Duodenal mucosa (tissue), 2 donors: ENCODE results near the gene VSIG10L.

Source experiments
- H3K27ac ChIP-seq: one replicate; pipeline ENCODE4 v1.7.0; 2013; ENCODE audit warnings: low read depth, low read length
- H3K27me3 ChIP-seq, 2 donors: one replicate each; pipeline ENCODE4 v1.7.0; 2013; ENCODE audit warnings: low read length in 2 of 2, control low read depth in 1 of 2; ENCODE audit not compliant: insufficient read depth in 2 of 2, control insufficient read depth in 1 of 2
- H3K36me3 ChIP-seq, 2 donors: one replicate each; pipeline ENCODE4 v1.7.0; 2013; ENCODE audit warnings: low read length in 2 of 2, control low read depth in 1 of 2; ENCODE audit not compliant: insufficient read depth in 2 of 2, control insufficient read depth in 1 of 2
- H3K4me1 ChIP-seq, 2 donors: one replicate each; pipeline ENCODE4 v1.7.0; 2013; ENCODE audit warnings: low read length in 2 of 2, control low read depth in 1 of 2; ENCODE audit not compliant: insufficient read depth in 2 of 2, control insufficient read depth in 1 of 2
- H3K4me3 ChIP-seq, 2 donors: one replicate each; pipeline ENCODE4 v1.7.0; 2013; ENCODE audit warnings: low read length in 2 of 2, low read depth in 1 of 2
- H3K9ac ChIP-seq, 2 donors: one replicate each; pipeline ENCODE4 v1.7.0; 2013; ENCODE audit warnings: low read length in 2 of 2, low read depth in 1 of 2
- H3K9me3 ChIP-seq, 2 donors: one replicate each; pipeline ENCODE4 v1.7.0; 2013; ENCODE audit warnings: low read length in 2 of 2, control low read depth in 1 of 2; ENCODE audit not compliant: control insufficient read depth in 1 of 2

VSIG10L gene

DNA sequence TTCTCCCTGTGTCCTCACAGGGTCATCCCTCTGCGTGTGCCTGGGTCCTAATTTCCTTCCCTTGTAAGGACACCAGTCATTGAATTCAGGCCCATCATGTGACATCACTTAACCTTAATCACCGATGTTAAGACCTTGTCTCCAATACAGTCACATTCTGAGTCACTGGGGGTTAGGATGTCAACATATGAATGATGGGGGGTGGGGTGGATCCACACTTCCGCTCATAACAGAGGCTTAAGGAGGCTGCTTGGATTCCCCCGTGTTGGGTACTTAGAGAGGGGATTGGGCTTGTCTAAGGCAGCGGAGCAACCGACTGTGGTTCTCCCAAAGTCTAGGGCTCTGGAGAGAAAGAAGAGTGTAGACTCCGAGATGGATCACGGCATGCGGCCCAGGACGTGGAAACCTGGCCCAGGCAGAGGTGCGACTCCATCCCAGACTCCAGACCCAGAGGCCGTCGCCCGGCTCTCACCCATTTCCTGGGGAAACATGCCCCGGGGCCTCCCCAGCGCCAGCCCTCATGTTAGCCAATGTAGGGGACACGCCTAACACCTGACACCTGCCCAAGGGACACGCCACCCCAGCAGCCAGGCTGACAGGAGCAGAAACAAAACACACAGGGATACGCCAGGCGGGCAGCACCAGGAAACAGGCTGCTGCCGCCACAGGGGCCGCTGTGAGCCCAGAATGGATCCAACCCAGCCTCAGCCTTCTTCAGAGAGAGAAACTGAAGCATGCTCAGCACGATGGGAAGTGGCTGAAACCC, 47.5 kb downstream of the VSIG10L start:
- no peak overlapping the region for H3K4me3 ChIP-seq
- H3K4me1 ChIP-seq, result no peaks in the 10 kb centered on the region
- no peak overlapping the region for H3K27ac ChIP-seq
- no peaks in the 10 kb centered on the region for H3K9me3 ChIP-seq
- no peak overlapping the region for H3K9ac ChIP-seq
- peaks cover 0 to 5% of the 10 kb centered on the region in 2 donors for H3K27me3 ChIP-seq
- no peaks in the 10 kb centered on the region for H3K36me3 ChIP-seq

DNA sequence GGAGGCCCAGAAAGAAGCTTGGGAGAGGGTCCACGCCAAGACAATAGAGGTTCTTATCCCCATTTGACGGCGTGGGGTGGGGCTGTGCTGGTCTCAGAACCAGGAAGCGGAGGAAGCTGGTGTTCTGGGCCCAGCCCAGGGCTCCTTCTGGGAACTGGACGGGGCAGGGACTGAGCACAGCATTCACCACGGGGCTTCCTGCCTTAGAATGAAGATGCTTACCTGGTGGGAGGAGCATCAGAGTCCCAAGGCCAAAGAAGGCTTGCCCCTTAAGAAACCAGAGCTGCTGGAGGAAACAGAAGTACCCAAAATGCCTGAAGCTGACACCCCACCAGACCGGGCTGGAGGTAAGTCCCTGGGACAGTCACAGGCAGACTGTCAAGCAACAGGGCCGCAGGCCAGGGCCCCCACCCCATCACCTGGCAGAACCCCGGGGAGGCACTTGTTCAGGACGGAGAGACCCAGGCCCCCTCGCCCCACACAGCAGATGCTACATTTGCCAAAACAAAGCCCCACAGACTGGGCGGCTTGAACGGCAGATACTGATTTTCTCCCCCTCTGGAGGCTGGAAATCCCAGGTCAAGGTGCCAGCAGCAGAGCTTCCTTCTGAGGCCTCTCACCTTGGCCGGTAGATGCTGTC, 48.2 kb downstream of the VSIG10L start:
- Histone ChIP-seq H3K4me1 (no peaks in the 10 kb centered on the region), H3K27ac (no peak overlapping the region), H3K36me3 (no peaks in the 10 kb centered on the region), H3K27me3 (peaks cover 0 to 5% of the 10 kb centered on the region in 2 donors), H3K4me3 (no peak overlapping the region), H3K9me3 (no peaks in the 10 kb centered on the region), H3K9ac (no peak overlapping the region)

DNA sequence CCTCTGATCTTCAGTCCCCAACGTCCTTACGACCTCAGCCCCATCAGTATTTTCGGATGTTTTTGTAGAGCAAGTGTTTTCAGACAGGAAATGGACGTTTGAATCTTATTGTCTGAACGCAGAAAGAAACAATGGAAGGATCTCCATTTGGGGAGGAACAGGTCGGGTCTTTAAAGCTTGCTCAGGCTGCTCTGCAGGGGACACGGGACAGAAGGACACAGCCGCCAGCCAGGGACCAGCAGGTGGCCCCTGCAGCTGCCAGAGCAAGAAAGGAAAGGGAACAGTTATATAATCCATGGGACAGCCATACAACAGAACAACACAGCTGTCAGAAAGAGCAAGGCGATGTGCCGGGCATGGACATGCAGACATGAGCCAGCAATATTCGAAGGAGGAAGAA, 49.0 kb downstream of the VSIG10L start:
- Histone ChIP-seq H3K9ac (no peak overlapping the region), H3K36me3 (no peaks in the 10 kb centered on the region), H3K4me1 (no peaks in the 10 kb centered on the region), H3K9me3 (no peaks in the 10 kb centered on the region), H3K27me3 (peaks cover 0 to 5% of the 10 kb centered on the region in 2 donors), H3K4me3 (no peak overlapping the region), H3K27ac (no peak overlapping the region)

DNA sequence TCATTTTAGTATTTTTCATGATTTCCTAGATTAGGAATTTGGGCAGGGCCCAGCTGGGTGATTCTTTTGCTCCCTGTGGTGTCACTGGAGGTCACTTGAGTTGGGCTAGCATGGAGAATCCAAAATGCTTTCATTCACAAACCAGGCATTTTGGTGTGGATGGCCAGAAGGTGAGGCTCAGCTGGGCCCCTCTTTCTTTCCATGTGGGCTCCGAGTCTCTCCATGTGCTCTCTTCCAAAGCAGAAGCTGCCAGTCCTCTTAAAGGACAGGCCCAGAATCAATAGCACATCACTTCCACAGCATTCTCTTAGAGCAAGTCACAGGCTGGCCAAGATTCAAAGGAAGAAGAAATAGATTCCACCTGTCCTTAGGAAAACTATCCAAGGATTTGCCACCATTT, 52.3 kb downstream of the VSIG10L start:
- Histone ChIP-seq H3K27me3 (no peaks in the 10 kb centered on the region), H3K36me3 (no peaks in the 10 kb centered on the region), H3K9me3 (no peaks in the 10 kb centered on the region), H3K9ac (no peak overlapping the region), H3K4me3 (no peak overlapping the region), H3K4me1 (no peaks in the 10 kb centered on the region), H3K27ac (no peak overlapping the region)

DNA sequence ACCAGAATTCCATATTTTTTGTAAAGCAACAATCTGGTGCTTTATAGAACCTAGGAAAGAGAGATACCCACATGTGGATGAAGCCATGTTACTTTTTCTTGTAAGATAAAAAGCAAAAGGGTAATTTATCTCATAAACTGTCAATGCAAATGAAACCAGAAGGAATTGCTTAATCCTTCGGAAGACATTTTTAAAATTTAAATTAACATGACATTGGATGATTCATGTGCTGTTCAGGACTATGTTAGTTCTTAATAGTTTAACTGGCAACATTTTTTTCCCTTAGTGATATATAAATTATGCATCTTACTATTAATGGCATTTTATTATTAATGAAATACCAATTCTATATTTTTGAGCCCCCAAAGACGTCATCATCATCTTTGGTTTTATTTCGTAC, 56.3 kb downstream of the VSIG10L start:
- Histone ChIP-seq H3K27ac (no peak overlapping the region), H3K9me3 (no peaks in the 10 kb centered on the region), H3K4me1 (no peaks in the 10 kb centered on the region), H3K27me3 (no peaks in the 10 kb centered on the region), H3K4me3 (no peak overlapping the region), H3K9ac (no peak overlapping the region), H3K36me3 (no peaks in the 10 kb centered on the region)

GRCh38 chr19:51282335-51282734, 59.6 kb downstream of the VSIG10L start:
- no peak overlapping the region for H3K4me3 ChIP-seq
- H3K4me1 ChIP-seq, result no peaks in the 10 kb centered on the region
- no peaks in the 10 kb centered on the region for H3K27me3 ChIP-seq
- H3K9me3 ChIP-seq, result no peaks in the 10 kb centered on the region
- no peaks in the 10 kb centered on the region for H3K36me3 ChIP-seq
- no peak overlapping the region for H3K27ac ChIP-seq
- no peak overlapping the region for H3K9ac ChIP-seq
